ENCODE results near the gene FGF16. TPM values are rescaled to one million over a fixed set of nuclear protein-coding genes. Genes with fewer than 3 reads are reported as not detected.
A peak's percentile ranks its signal among the peaks of the same experiment; 100 is the strongest.

The FGF16 gene
- total and polyA plus RNA-seq, 2 donors = 0.07 TPM; not detected in 1

DNA sequence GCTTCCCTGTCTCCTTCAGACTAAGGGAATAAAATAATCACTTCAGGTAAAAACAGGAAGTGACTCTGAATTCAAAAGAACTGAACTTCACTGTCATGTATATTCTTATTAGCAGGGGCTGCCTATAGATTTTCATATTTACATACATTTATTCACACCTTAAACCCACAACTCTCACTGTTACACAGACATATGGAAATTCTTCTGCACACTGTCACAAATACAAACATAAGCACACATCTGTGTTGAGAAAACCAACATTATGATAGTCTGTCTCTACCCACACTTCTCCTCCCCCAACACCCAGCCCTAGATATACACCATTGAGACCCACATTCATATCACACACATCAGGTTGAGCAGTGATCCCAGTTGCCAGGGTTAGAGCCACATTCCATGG is 5.7 kb upstream of the FGF16 start:
- no peaks in the 10 kb centered on the region for H3K36me3 ChIP-seq (ENCODE audit: control insufficient read depth in 2 of 2, insufficient read depth in 2 of 2, low read length in 1 of 2)
- no peak for DNase-seq (ENCODE audit: low read depth in 6 of 9, low spot score in 9 of 9)
- no peak overlapping the region for H3K4me3 ChIP-seq (ENCODE audit: low read length in 2 of 2)
- H3K9me3 ChIP-seq (ENCODE audit: control insufficient read depth in 2 of 2, insufficient read depth in 1 of 2, low read length in 1 of 2) = no peaks in the 10 kb centered on the region
- H3K27me3 ChIP-seq (ENCODE audit: control insufficient read depth in 2 of 2, insufficient read depth in 1 of 2, low read length in 1 of 2) = peaks cover 0 to 9% of the 10 kb centered on the region in 2 donors
- H3K27ac ChIP-seq (ENCODE audit: low read depth in 1 of 2, low read length in 1 of 2) = no peak overlapping the region
- peaks cover 0 to 4% of the 10 kb centered on the region in 2 donors for H3K4me1 ChIP-seq (ENCODE audit: control insufficient read depth in 2 of 2, insufficient read depth in 2 of 2, low read length in 2 of 2)

DNA sequence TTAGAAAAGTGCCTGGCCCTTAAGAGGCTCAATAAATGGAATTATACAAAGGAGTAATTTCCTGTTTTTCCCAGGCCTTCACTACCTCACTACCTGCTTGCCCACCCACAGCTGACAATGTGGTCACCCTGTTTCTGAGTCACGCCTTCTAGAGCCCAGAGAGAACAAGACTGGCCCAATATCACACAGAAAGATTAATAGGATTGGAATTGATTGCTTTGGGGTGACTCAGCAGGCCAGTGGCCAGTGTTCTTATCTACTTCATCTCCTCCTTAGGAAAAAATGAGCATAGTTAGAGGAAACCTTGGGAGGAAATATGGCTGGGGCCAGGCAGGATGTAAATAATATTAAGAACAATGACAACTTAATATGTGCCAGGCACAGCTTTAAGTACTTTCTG is 4.5 kb upstream of the FGF16 start:
- peaks cover 0 to 9% of the 10 kb centered on the region in 2 donors for H3K4me1 ChIP-seq (ENCODE audit: control insufficient read depth in 2 of 2, insufficient read depth in 2 of 2, low read length in 2 of 2)
- no peak overlapping the region for H3K4me3 ChIP-seq (ENCODE audit: low read length in 2 of 2)

DNA sequence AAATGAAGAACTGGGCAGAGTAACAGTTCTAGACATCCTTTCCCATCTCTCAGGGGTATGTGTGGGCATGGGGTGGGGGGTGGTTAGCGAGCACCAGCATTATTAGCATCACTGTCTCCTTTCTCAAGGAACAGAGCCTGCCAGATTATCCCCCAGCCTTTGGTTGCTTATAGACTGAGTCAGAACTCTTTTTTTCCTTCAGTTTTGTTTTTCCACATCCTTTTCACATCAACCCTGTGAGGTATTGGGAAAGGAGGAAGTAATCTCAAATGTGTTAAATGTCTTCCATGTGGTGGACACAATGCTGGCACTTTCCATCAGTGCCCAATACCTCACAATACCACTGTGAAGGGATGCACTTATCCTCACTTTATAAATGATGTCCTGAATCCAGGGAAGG is 3.1 kb upstream of the FGF16 start:
- 100% methylated on average over 1 of the region's 1 CpG for WGBS
- no peak for DNase-seq (ENCODE audit: low read depth in 6 of 9, low spot score in 9 of 9)
- peaks cover 0 to 9% of the 10 kb centered on the region in 2 donors for H3K4me1 ChIP-seq (ENCODE audit: control insufficient read depth in 2 of 2, insufficient read depth in 2 of 2, low read length in 2 of 2)
- H3K4me3 ChIP-seq (ENCODE audit: low read length in 2 of 2) = no peak overlapping the region
- H3K27ac ChIP-seq (ENCODE audit: low read depth in 1 of 2, low read length in 1 of 2) = no peak overlapping the region
- H3K27me3 ChIP-seq (ENCODE audit: control insufficient read depth in 2 of 2, insufficient read depth in 1 of 2, low read length in 1 of 2) = peaks cover 0 to 33% of the 10 kb centered on the region in 2 donors
- no peaks in the 10 kb centered on the region for H3K9me3 ChIP-seq (ENCODE audit: control insufficient read depth in 2 of 2, insufficient read depth in 1 of 2, low read length in 1 of 2)
- H3K36me3 ChIP-seq (ENCODE audit: control insufficient read depth in 2 of 2, insufficient read depth in 2 of 2, low read length in 1 of 2) = no peaks in the 10 kb centered on the region

More for the DNA sequence above, 4.5 kb upstream of the FGF16 start:
- H3K36me3 ChIP-seq (ENCODE audit: control insufficient read depth in 2 of 2, insufficient read depth in 2 of 2, low read length in 1 of 2) = no peaks in the 10 kb centered on the region
- H3K27ac ChIP-seq (ENCODE audit: low read depth in 1 of 2, low read length in 1 of 2) = no peak overlapping the region
- DNase-seq (ENCODE audit: low read depth in 6 of 9, low spot score in 9 of 9) = no peak
- WGBS = 84% methylated on average over 1 of the region's 1 CpG
- H3K9me3 ChIP-seq (ENCODE audit: control insufficient read depth in 2 of 2, insufficient read depth in 1 of 2, low read length in 1 of 2) = no peaks in the 10 kb centered on the region
- H3K27me3 ChIP-seq (ENCODE audit: control insufficient read depth in 2 of 2, insufficient read depth in 1 of 2, low read length in 1 of 2) = peaks cover 0 to 21% of the 10 kb centered on the region in 2 donors

DNA sequence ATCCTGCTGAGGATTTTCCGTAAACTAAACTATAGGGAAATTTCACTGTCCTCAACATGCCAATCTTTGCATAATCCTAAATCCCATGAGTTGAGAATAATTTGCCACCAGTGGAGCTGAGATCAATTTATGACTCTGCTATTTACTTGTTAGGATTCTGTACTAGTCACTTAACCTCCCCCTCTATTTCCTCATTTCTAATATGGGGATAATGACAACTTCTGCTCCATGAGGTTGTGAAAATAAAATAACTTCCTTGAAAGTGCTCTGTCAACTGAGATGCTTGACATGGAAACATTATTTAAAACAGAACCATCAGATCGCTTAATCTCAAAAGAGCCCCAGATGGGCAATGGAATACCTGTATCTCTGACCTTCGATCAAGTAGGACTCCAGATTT is 2.6 kb upstream of the FGF16 start:
- Histone ChIP-seq H3K4me1 (ENCODE audit: control insufficient read depth in 2 of 2, insufficient read depth in 2 of 2, low read length in 2 of 2) (peaks cover 0 to 9% of the 10 kb centered on the region in 2 donors), H3K4me3 (ENCODE audit: low read length in 2 of 2) (no peak overlapping the region), H3K9me3 (ENCODE audit: control insufficient read depth in 2 of 2, insufficient read depth in 1 of 2, low read length in 1 of 2) (no peaks in the 10 kb centered on the region), H3K27ac (ENCODE audit: low read depth in 1 of 2, low read length in 1 of 2) (no peak overlapping the region), H3K27me3 (ENCODE audit: control insufficient read depth in 2 of 2, insufficient read depth in 1 of 2, low read length in 1 of 2) (peaks cover 0 to 34% of the 10 kb centered on the region in 2 donors), H3K36me3 (ENCODE audit: control insufficient read depth in 2 of 2, insufficient read depth in 2 of 2, low read length in 1 of 2) (no peaks in the 10 kb centered on the region)
- DNase-seq (ENCODE audit: low read depth in 6 of 9, low spot score in 9 of 9) = no peak
- 66% methylated on average over 3 of the region's 3 CpGs for WGBS

DNA sequence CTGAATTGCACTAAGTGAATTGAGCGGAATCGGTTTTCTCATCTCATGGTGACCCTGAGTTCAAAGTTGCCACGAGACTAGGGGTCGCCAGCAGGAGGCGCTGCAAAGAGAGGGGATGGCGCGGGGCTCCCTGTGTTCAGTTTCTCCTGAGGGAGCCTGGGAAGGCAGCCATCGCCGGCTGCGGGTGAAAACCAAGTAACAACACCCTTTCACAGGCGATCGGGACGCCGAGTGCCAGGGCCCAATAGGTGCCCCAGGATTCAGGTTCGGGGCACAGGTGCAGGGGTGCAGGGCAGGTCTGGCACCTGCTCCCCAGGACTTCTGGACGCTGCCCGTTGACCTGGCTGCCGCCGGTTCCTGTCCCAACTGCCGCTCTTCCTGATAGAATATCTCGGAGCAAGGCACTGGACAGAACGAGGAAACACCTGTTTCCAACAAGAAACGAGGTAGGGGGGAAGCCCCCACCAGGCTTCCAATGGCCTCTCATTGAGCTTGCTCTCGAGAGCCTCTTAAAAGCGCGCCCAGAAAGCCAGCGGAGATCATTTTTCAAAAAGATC is 1.1 kb upstream of the FGF16 start:
- WGBS = 5% methylated on average over 27 of the region's 27 CpGs
- Histone ChIP-seq H3K9me3 (ENCODE audit: control insufficient read depth in 2 of 2, insufficient read depth in 1 of 2, low read length in 1 of 2) (no peaks in the 10 kb centered on the region), H3K4me1 (ENCODE audit: control insufficient read depth in 2 of 2, insufficient read depth in 2 of 2, low read length in 2 of 2) (peaks cover 0 to 9% of the 10 kb centered on the region in 2 donors), H3K27me3 (ENCODE audit: control insufficient read depth in 2 of 2, insufficient read depth in 1 of 2, low read length in 1 of 2) (peaks cover 0 to 34% of the 10 kb centered on the region in 2 donors), H3K4me3 (ENCODE audit: low read length in 2 of 2) (peak overlapping the region; percentile 17 to 23), H3K27ac (ENCODE audit: low read depth in 1 of 2, low read length in 1 of 2) (no peak overlapping the region), H3K36me3 (ENCODE audit: control insufficient read depth in 2 of 2, insufficient read depth in 2 of 2, low read length in 1 of 2) (no peaks in the 10 kb centered on the region)
- peak in 2 of 9 donors; percentile 2 to 19 for DNase-seq (ENCODE audit: low read depth in 6 of 9, low spot score in 9 of 9)

DNA sequence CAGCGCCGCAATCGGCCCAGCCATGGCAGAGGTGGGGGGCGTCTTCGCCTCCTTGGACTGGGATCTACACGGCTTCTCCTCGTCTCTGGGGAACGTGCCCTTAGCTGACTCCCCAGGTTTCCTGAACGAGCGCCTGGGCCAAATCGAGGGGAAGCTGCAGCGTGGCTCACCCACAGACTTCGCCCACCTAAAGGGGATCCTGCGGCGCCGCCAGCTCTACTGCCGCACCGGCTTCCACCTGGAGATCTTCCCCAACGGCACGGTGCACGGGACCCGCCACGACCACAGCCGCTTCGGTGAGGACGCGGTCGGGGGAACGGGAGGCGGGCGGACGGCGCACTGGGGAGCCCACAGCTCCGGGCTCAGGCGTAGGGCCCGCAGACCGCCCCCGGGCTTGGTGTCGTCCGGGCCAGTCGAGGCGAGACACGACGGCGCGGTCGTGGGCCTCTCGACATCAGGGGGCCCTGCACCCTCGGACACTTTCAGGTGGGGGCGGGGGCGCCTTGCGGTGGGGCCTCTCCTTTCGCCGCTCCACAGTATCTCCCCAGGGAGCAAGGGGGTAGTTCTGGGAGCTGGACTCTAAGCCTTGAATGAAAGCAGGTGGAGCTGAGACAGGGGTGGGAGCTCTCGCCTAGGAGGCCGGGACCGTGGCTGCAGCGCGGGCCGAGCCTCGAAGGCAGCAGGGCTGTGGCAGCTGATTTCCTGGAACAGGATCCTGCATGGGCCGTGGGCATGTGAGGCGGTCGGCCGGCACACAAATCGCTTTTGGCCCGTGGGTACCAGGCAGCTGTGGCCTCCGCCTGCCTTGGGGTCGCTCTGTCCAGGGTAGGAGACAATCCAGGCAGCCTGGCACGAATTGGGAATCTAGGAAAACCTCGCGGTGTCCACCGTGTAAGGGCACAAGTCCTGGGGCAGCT is 722 bp downstream of the FGF16 start:
- Histone ChIP-seq H3K4me3 (ENCODE audit: low read length in 2 of 2) (peak overlapping the region in 1 of 2 donors; percentile 11), H3K36me3 (ENCODE audit: control insufficient read depth in 2 of 2, insufficient read depth in 2 of 2, low read length in 1 of 2) (no peaks in the 10 kb centered on the region), H3K4me1 (ENCODE audit: control insufficient read depth in 2 of 2, insufficient read depth in 2 of 2, low read length in 2 of 2) (peaks cover 0 to 9% of the 10 kb centered on the region in 2 donors), H3K9me3 (ENCODE audit: control insufficient read depth in 2 of 2, insufficient read depth in 1 of 2, low read length in 1 of 2) (no peaks in the 10 kb centered on the region), H3K27me3 (ENCODE audit: control insufficient read depth in 2 of 2, insufficient read depth in 1 of 2, low read length in 1 of 2) (peaks cover 0 to 34% of the 10 kb centered on the region in 2 donors), H3K27ac (ENCODE audit: low read depth in 1 of 2, low read length in 1 of 2) (no peak overlapping the region)
- 16% methylated on average over 73 of the region's 73 CpGs for WGBS
- peak in 2 of 9 donors; percentile 7 to 13 for DNase-seq (ENCODE audit: low read depth in 6 of 9, low spot score in 9 of 9)

DNA sequence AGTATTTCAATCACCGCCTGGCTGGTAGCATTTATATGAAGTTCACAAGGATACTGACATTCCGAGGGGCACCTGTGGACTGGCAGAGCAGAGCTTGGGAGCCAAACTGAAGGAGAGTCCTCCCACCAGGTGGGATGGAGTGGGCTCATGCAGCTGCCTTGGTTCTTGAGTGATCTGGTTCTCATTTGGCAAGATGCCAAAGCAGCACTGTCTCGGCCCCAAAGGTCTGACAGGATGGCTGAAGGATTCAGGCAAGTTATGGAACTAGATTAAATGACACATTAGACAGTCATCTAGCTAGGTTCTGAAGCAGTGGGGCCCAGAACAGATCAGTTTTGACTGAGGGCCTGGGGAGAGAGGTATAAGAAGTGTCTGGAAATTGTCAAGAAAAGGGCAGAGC is 3.2 kb downstream of the FGF16 start:
- WGBS = 99% methylated on average over 3 of the region's 3 CpGs
- peaks cover 0 to 34% of the 10 kb centered on the region in 2 donors for H3K27me3 ChIP-seq (ENCODE audit: control insufficient read depth in 2 of 2, insufficient read depth in 1 of 2, low read length in 1 of 2)
- no peak overlapping the region for H3K4me3 ChIP-seq (ENCODE audit: low read length in 2 of 2)
- no peak overlapping the region for H3K27ac ChIP-seq (ENCODE audit: low read depth in 1 of 2, low read length in 1 of 2)
- H3K36me3 ChIP-seq (ENCODE audit: control insufficient read depth in 2 of 2, insufficient read depth in 2 of 2, low read length in 1 of 2) = no peaks in the 10 kb centered on the region
- DNase-seq (ENCODE audit: low read depth in 6 of 9, low spot score in 9 of 9) = no peak
- no peaks in the 10 kb centered on the region for H3K9me3 ChIP-seq (ENCODE audit: control insufficient read depth in 2 of 2, insufficient read depth in 1 of 2, low read length in 1 of 2)
- peaks cover 0 to 9% of the 10 kb centered on the region in 2 donors for H3K4me1 ChIP-seq (ENCODE audit: control insufficient read depth in 2 of 2, insufficient read depth in 2 of 2, low read length in 2 of 2)

DNA sequence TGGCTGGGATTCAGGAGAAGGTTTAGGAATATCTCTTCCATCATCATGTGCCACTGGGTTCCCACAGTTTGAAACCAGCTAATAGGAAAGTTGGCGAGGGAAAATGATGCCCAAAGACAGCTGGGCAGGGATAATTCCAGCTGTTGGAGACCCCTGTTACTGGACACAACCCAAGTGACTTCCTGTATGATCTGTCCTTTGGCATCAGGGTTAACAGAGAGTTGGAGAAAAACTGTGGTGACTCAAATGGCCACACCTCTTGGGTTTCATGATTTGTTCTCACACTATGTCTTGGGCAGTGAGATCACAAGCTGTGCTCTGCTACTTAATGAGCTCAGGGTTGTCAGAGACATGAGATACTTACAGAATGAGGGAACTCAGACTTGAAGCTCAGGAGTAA is 3.8 kb downstream of the FGF16 start:
- no peak for DNase-seq (ENCODE audit: low read depth in 6 of 9, low spot score in 9 of 9)
- H3K4me1 ChIP-seq (ENCODE audit: control insufficient read depth in 2 of 2, insufficient read depth in 2 of 2, low read length in 2 of 2) = peaks cover 0 to 9% of the 10 kb centered on the region in 2 donors

DNA sequence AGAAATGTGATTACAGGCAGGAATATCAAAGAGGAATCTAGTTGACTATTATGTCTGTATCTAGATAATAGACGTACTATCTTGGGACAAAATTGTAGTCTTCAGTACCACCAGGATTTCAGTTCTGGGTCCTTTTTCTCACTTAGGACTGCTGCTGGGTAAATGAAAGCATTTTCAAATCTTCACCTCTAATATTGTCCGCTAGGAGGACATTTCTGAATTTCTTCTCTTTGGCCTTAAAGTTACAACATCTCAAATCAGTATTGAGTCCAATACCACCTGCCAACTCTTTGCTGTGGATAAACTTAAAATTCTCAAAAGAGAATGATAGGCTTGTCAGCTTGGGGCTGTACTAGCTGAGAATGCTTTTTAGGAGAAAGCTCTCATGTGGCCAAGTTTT is 6.0 kb downstream of the FGF16 start:
- WGBS = 96% methylated on average over 2 of the region's 2 CpGs
- H3K27ac ChIP-seq (ENCODE audit: low read depth in 1 of 2, low read length in 1 of 2) = no peak overlapping the region
- peaks cover 0 to 8% of the 10 kb centered on the region in 2 donors for H3K27me3 ChIP-seq (ENCODE audit: control insufficient read depth in 2 of 2, insufficient read depth in 1 of 2, low read length in 1 of 2)
- no peaks in the 10 kb centered on the region for H3K36me3 ChIP-seq (ENCODE audit: control insufficient read depth in 2 of 2, insufficient read depth in 2 of 2, low read length in 1 of 2)
- DNase-seq (ENCODE audit: low read depth in 6 of 9, low spot score in 9 of 9) = no peak
- H3K9me3 ChIP-seq (ENCODE audit: control insufficient read depth in 2 of 2, insufficient read depth in 1 of 2, low read length in 1 of 2) = no peaks in the 10 kb centered on the region
- H3K4me1 ChIP-seq (ENCODE audit: control insufficient read depth in 2 of 2, insufficient read depth in 2 of 2, low read length in 2 of 2) = no peaks in the 10 kb centered on the region
- H3K4me3 ChIP-seq (ENCODE audit: low read length in 2 of 2) = no peak overlapping the region

More for the DNA sequence above, 3.8 kb downstream of the FGF16 start:
- no peak overlapping the region for H3K4me3 ChIP-seq (ENCODE audit: low read length in 2 of 2)
- no peaks in the 10 kb centered on the region for H3K9me3 ChIP-seq (ENCODE audit: control insufficient read depth in 2 of 2, insufficient read depth in 1 of 2, low read length in 1 of 2)
- no peaks in the 10 kb centered on the region for H3K36me3 ChIP-seq (ENCODE audit: control insufficient read depth in 2 of 2, insufficient read depth in 2 of 2, low read length in 1 of 2)
- WGBS = 94% methylated on average over 1 of the region's 1 CpG
- H3K27ac ChIP-seq (ENCODE audit: low read depth in 1 of 2, low read length in 1 of 2) = no peak overlapping the region
- H3K27me3 ChIP-seq (ENCODE audit: control insufficient read depth in 2 of 2, insufficient read depth in 1 of 2, low read length in 1 of 2) = peaks cover 0 to 30% of the 10 kb centered on the region in 2 donors
